ENCODE results near the gene CENPC.

CENPC gene

GRCh38 chr4:67580577-67580976 lies 35.3 kb upstream of the CENPC start:
- in situ Hi-C loops (cut with MboI; ENCODE audit: low pct_unique_long_range_greater_than_20kb, low sequenced_read_pairs, unreplicated experiment): no loop called here
- DNase-seq (ENCODE audit: low spot score): peak; percentile 18
- no peak for TF ChIP-seq CTCF (IDR thresholded peaks at IDR 0.05; ENCODE audit: extremely low read depth, insufficient read depth, missing control alignments)

- DNase-seq (ENCODE audit: low spot score): no peak
- in situ Hi-C loops (cut with MboI; ENCODE audit: low pct_unique_long_range_greater_than_20kb, low sequenced_read_pairs, unreplicated experiment): no loop called here
- no peak for TF ChIP-seq CTCF (IDR thresholded peaks at IDR 0.05; ENCODE audit: extremely low read depth, insufficient read depth, missing control alignments)
These were observed 31.2 kb upstream of the CENPC start for GRCh38 chr4:67576538-67576937.

- no peak for TF ChIP-seq CTCF (IDR thresholded peaks at IDR 0.05; ENCODE audit: extremely low read depth, insufficient read depth, missing control alignments)
- in situ Hi-C loops (cut with MboI; ENCODE audit: low pct_unique_long_range_greater_than_20kb, low sequenced_read_pairs, unreplicated experiment): no loop called here
- DNase-seq (ENCODE audit: low spot score): no peak
These were observed 30.8 kb upstream of the CENPC start for GRCh38 chr4:67576059-67576466.

GRCh38 chr4:67575232-67576058 lies 30.1 kb upstream of the CENPC start:
- peak; percentile 48 for DNase-seq (ENCODE audit: low spot score)
- in situ Hi-C loops (cut with MboI; ENCODE audit: low pct_unique_long_range_greater_than_20kb, low sequenced_read_pairs, unreplicated experiment): no loop called here

GRCh38 chr4:67573193-67573592 lies 27.9 kb upstream of the CENPC start:
- no peak for TF ChIP-seq CTCF (IDR thresholded peaks at IDR 0.05; ENCODE audit: extremely low read depth, insufficient read depth, missing control alignments)
- in situ Hi-C loops (cut with MboI; ENCODE audit: low pct_unique_long_range_greater_than_20kb, low sequenced_read_pairs, unreplicated experiment): no loop called here
- DNase-seq (ENCODE audit: low spot score): no peak

More at GRCh38 chr4:67575232-67576058, 30.1 kb upstream of the CENPC start:
- no peak for TF ChIP-seq CTCF (IDR thresholded peaks at IDR 0.05; ENCODE audit: extremely low read depth, insufficient read depth, missing control alignments)

GRCh38 chr4:67571975-67572374 lies 26.7 kb upstream of the CENPC start:
- in situ Hi-C loops (cut with MboI; ENCODE audit: low pct_unique_long_range_greater_than_20kb, low sequenced_read_pairs, unreplicated experiment): no loop called here
- no peak for TF ChIP-seq CTCF (IDR thresholded peaks at IDR 0.05; ENCODE audit: extremely low read depth, insufficient read depth, missing control alignments)
- DNase-seq (ENCODE audit: low spot score): no peak
